D721Med (cell line): Measurements from ENCODE around the gene ANO10.

Experiments
- DNase-seq: peaks from one replicate; pipeline ENCODE4 v3.0.0; 2011; ENCODE audit warnings: low spot score; ENCODE audit not compliant: insufficient read length
- FAIRE-seq: peaks from 2 replicates; lab custom pipeline; 2011; peaks lifted over from hg19 to GRCh38; lab: Jason Lieb, UNC
- CTCF ChIP-seq: IDR thresholded peaks from 2 replicates; pipeline ENCODE4 v1.5.1; 2012; ENCODE audit warnings: mild to moderate bottlenecking, control low read depth; ENCODE audit not compliant: insufficient read depth; ENCODE audit errors: missing control alignments

The ANO10 gene

GRCh38 chr3:43388175-43388574 lies 233.6 kb downstream of the ANO10 start:
- FAIRE-seq = no peak

GRCh38 chr3:43379343-43379742 lies 242.5 kb downstream of the ANO10 start:
- DNase-seq (no peak), FAIRE-seq (no peak)
- no peak for TF ChIP-seq CTCF

More at GRCh38 chr3:43388175-43388574, 233.6 kb downstream of the ANO10 start:
- DNase-seq = no peak
- TF ChIP-seq CTCF = no peak

GRCh38 chr3:43378066-43378935 lies 243.5 kb downstream of the ANO10 start:
- peak; percentile 56 for TF ChIP-seq CTCF
- FAIRE-seq = no peak
- DNase-seq = no peak

- FAIRE-seq (no peak), DNase-seq (no peak)
- TF ChIP-seq CTCF = no peak
Observed at GRCh38 chr3:43373560-43373928, 248.3 kb downstream of the ANO10 start.

- no peak for TF ChIP-seq CTCF
Observed at GRCh38 chr3:43372809-43373559, 248.8 kb downstream of the ANO10 start.

GRCh38 chr3:43372007-43372740 lies 249.6 kb downstream of the ANO10 start:
- DNase-seq = no peak
- no peak for TF ChIP-seq CTCF
- FAIRE-seq = no peak

More at GRCh38 chr3:43372809-43373559, 248.8 kb downstream of the ANO10 start:
- DNase-seq (no peak), FAIRE-seq (no peak)
